Thoracic aorta (tissue), 2 donors: Measurements from ENCODE around the gene ZNF513. TPM values are rescaled to one million over a fixed set of nuclear protein-coding genes. Genes with fewer than 3 reads are reported as not detected.

ENCODE experiments used
- ATAC-seq: fragments of 150-250 bp; one replicate; pipeline ENCODE4 v1.8.0; 2017; ENCODE audit warnings: low read depth; ENCODE audit not compliant: insufficient number of reproducible peaks, low FRiP score
- DNase-seq: peaks from one replicate; pipeline ENCODE4 v3.0.0-alpha.2; 2020; ENCODE audit warnings: low spot score
- H3K27ac ChIP-seq, 2 donors: fragments of 200-600 bp; sonication (generic); 1 replicate in 1 of 2; 2 replicates in 1 of 2; pipeline ENCODE4 v1.5.1; 2016; ENCODE audit warnings: mild to moderate bottlenecking in 2 of 2, moderate library complexity in 2 of 2
- H3K27me3 ChIP-seq: fragments of 200-600 bp; sonication (generic); replicated peaks from 2 replicates; pipeline ENCODE4 v1.6.0; 2016; ENCODE audit warnings: mild to moderate bottlenecking; ENCODE audit not compliant: insufficient read depth
- H3K36me3 ChIP-seq: fragments of 200-600 bp; sonication (generic); one replicate; pipeline ENCODE4 v1.5.1; 2016
- H3K4me1 ChIP-seq, 2 donors: fragments of 200-600 bp; sonication (generic); 1 replicate in 1 of 2; 2 replicates in 1 of 2; pipeline versions ENCODE4 v1.5.1 to v1.6.0; 2016; ENCODE audit warnings: low read depth in 2 of 2, mild to moderate bottlenecking in 1 of 2; ENCODE audit not compliant: control insufficient read depth in 1 of 2
- H3K4me3 ChIP-seq: fragments of 200-600 bp; sonication (generic); 2 replicates; pipeline ENCODE4 v1.5.1; 2016; ENCODE audit warnings: mild to moderate bottlenecking
- H3K9me3 ChIP-seq: fragments of 200-600 bp; sonication (generic); 2 replicates; pipeline ENCODE4 v1.5.1; 2016
- total RNA-seq, 2 donors: library from RNA; depleted of rRNA; stranded (reverse); fragments of >200 nt; gene quantifications; one replicate each; pipeline versions ENCODE4 v1.1.0 to v1.2.3, GENCODE V29; 2016
- TF ChIP-seq, protein P1 (sequence below): fragments of 200-600 bp; sonication (generic); IDR thresholded peaks from one replicate; pipeline ENCODE4 v1.5.1; 2019; ENCODE audit warnings: antibody characterized with exemption

The ZNF513 gene
- total RNA-seq, 2 donors from 2014 or later: 10.7 to 10.9 TPM

DNA sequence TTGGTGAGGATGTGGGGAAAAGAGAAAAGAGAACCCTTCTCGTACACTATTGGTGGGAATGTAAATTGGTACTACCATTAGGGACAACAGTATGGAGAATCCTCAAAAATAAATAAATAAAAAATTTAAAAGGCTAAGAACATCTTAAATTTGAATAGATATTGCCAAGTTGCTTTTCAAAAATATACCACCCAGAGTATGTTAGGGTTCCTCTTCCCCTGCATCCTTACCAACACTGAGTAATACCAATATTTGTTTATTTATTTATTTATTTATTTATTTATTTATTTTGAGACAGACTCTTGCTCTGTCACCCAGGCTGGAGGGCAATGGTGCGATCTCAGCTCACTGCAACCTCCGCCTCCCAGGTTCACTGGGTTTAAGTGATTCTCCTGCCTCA lies 42.4 kb upstream of the ZNF513 start:
- Histone ChIP-seq H3K27ac (no peak overlapping the region), H3K36me3 (no peaks in the 10 kb centered on the region), H3K27me3 (no peaks in the 10 kb centered on the region), H3K4me1 (peaks cover 0 to 6% of the 10 kb centered on the region in 2 donors), H3K9me3 (no peaks in the 10 kb centered on the region), H3K4me3 (no peak overlapping the region)
- DNase-seq (no peak), ATAC-seq (no peak)
- TF ChIP-seq, protein P1, sequence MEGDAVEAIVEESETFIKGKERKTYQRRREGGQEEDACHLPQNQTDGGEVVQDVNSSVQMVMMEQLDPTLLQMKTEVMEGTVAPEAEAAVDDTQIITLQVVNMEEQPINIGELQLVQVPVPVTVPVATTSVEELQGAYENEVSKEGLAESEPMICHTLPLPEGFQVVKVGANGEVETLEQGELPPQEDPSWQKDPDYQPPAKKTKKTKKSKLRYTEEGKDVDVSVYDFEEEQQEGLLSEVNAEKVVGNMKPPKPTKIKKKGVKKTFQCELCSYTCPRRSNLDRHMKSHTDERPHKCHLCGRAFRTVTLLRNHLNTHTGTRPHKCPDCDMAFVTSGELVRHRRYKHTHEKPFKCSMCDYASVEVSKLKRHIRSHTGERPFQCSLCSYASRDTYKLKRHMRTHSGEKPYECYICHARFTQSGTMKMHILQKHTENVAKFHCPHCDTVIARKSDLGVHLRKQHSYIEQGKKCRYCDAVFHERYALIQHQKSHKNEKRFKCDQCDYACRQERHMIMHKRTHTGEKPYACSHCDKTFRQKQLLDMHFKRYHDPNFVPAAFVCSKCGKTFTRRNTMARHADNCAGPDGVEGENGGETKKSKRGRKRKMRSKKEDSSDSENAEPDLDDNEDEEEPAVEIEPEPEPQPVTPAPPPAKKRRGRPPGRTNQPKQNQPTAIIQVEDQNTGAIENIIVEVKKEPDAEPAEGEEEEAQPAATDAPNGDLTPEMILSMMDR: no peak

DNA sequence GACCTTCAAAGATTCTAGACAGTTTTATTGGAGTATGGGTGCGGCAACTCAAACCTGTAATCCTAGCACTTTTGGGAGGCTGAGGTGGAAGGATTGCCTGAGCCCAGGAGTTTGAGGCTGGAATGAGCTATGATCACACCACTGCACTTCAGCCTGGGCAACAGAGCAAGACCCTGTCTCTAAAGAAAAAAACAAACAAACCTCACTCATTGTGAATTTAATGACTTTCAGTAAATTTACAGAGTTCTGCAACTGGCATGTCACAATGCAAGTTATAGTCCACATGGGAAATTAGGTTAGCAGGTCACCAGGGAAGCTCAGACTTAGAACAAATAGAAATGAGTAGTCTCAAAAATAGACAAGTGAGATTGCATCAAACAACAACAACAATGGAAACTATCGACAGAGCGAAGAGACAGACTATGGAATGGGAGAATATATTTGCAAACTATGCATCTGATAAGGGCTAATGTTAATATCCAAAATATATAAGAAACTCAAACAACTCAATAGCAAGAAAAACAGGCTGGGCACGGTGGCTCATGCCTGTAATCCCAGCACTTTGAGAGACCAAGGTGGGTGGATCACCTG lies 41.2 kb upstream of the ZNF513 start:
- no peak for ATAC-seq
- TF ChIP-seq, protein P1: no peak
- no peaks in the 10 kb centered on the region for H3K4me1 ChIP-seq
- no peak overlapping the region for H3K4me3 ChIP-seq
- no peaks in the 10 kb centered on the region for H3K36me3 ChIP-seq
- H3K9me3 ChIP-seq: no peaks in the 10 kb centered on the region
- no peak overlapping the region for H3K27ac ChIP-seq
- no peaks in the 10 kb centered on the region for H3K27me3 ChIP-seq
- DNase-seq: no peak

DNA sequence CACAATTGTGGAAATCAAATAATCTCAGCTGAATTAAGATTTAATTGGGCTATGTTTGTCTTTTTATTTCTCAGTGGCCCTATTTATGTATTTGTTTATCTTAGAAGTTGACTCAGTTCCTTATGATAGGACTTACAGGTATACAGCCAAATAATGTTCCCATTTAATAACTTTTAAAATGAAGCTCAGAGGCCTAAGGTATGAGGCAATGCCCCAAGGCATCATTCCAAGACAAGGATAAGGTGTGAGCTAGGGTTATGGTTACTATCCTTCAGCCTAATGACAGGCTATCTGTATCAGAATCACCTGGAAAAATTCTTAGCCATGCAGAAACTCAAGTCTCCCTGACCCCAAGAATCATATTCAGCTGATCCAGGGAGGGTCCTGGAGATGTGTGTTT lies 40.5 kb upstream of the ZNF513 start:
- Histone ChIP-seq H3K4me3 (no peak overlapping the region), H3K27ac (no peak overlapping the region), H3K36me3 (no peaks in the 10 kb centered on the region), H3K4me1 (no peaks in the 10 kb centered on the region), H3K27me3 (no peaks in the 10 kb centered on the region), H3K9me3 (no peaks in the 10 kb centered on the region)
- DNase-seq: no peak
- ATAC-seq: no peak
- TF ChIP-seq, protein P1: no peak

DNA sequence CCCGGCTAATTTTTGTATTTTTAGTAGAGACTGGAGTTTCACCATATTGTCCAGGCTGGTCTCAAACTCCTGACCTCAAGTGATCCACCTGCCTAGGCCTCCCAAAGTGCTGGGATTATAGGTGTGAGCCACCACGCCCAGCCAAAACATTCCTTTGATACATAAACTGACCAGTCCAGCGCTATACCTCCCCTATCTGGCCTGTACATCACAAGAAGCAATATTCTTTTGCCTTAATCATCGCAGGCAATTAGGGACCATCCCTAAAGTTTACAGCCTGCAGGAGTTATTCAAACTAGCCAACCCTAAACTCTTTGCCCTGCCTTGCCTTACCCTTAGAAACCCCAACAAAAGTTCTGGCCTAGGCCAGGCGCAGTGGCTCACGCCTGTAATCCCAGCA lies 35.6 kb upstream of the ZNF513 start:
- no peak for ATAC-seq
- Histone ChIP-seq H3K27ac (no peak overlapping the region), H3K36me3 (no peaks in the 10 kb centered on the region), H3K27me3 (no peaks in the 10 kb centered on the region), H3K4me3 (no peak overlapping the region), H3K4me1 (no peaks in the 10 kb centered on the region), H3K9me3 (no peaks in the 10 kb centered on the region)
- TF ChIP-seq, protein P1: no peak
- no peak for DNase-seq

DNA sequence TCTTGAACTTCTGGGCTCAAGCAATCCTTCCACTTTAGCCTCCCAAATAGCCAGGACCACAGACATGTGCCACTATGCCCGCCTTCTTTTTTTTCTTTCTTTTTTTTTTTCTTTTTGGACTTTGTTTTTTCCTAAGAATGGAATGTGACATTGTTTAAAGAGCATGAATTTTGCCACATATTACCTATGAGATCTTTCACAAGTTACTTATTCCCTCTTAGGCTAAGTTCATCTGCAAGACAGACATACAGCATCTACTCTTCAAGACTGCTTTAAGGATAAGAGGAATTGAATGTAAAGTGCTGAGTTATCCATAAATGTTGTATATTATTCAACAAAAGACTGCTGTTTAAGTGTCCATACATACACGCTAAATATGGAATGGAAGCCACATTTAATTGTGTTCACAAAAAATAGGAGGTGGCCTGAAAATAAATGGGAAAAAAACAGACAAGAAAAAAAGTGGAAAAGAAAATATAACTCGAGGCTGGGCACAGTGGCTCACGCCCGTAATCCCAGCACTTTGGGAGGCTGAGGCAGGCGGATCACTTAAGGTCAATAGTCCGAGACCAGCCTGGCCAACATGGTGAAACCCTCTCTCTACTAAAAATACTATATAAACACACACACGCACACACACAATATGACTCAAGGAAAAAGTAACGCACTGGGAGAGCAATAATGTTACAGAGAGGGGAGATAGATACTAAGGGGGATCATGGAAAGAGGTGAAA lies 32.1 kb upstream of the ZNF513 start:
- Histone ChIP-seq H3K36me3 (no peaks in the 10 kb centered on the region), H3K9me3 (no peaks in the 10 kb centered on the region), H3K4me3 (no peak overlapping the region), H3K27me3 (no peaks in the 10 kb centered on the region), H3K4me1 (peaks cover 12 to 17% of the 10 kb centered on the region in 2 donors), H3K27ac (no peak overlapping the region)
- ATAC-seq (no peak), DNase-seq (no peak)
- TF ChIP-seq, protein P1: no peak
